Measurements from ENCODE around the gene PRKD1.
A peak's percentile ranks its signal among the peaks of the same experiment; 100 is the strongest.
"Not testable (repeated sequence)": the region's sequence is repeated elsewhere in the genome, so short reads cannot be mapped to it uniquely, and the experiment has no call there.

Gene PRKD1

GRCh38 chr14:29898470-29898869 lies 29.2 kb downstream of the PRKD1 start:
- no peak for DNase-seq

GRCh38 chr14:29897181-29897580 lies 30.5 kb downstream of the PRKD1 start:
- no peak for DNase-seq

DNA sequence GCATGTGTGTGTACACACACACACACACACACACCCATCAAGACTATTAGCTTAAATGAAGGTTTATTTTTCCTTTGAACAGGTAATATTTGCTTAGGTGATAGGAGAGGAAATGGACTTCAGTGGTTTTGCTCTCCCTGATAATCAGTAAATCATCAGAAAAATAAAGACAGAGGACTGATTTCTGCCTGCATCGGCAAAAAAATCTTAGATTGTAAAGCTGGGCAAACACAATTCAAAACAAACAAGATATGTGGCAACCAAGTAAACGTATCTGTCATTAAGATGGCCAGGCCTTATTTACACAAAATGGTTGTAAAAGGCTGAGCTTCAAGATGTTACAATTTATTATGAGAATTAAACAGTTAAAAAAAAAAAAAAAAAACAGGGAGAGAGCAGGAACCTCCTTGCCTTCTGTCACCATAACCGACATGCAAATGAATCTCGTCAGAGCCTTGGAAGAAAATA lies 31.3 kb downstream of the PRKD1 start:
- peak; percentile 66 for DNase-seq

DNA sequence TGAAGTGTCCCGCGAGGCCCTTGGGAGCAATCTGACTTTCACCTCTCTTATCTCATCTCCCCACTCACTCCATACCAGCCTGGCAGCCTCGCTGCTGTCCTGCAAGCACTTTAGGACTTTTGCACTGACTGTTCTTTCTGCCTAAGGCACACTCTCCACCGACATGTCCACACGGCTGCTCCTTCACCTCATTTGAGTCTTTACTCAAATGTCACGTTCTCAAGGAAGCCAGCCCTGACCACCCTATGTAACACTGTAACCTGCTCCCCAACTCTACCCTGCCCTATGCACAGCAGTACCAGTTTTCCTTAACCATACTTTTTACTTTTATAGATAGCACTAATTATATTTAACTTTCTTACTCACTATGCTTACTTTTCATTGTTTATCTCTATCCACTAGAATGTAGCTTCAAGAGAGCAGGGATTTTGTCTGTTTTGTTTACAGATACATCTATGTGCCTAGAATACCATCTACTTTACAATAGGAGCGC lies 32.0 kb downstream of the PRKD1 start:
- DNase-seq, result no peak

GRCh38 chr14:29893989-29894388 lies 33.7 kb downstream of the PRKD1 start:
- no peak for DNase-seq

DNA sequence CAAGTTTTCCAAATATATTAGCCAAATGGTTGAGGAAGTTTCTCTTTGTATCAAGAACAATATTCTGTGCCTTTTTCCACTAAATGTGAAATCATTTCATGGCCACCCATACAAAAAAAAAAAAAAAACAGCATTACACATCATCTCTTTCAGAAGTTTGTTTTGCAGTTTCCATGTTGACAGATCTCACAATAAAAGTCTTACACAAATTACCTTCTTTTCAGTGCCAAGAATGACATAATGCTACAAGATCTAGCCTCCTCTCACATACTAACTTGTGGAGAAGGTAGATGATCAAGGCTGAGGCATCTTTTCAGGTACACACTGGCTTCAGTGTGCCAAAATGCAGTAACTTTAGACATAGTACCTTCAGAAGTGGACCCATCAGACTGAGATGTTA lies 35.3 kb downstream of the PRKD1 start:
- DNase-seq, result no peak

GRCh38 chr14:29885988-29886387 lies 41.7 kb downstream of the PRKD1 start:
- DNase-seq, result no peak

- no peak for DNase-seq
Measured at GRCh38 chr14:29868000-29868399, 59.6 kb downstream of the PRKD1 start.

DNA sequence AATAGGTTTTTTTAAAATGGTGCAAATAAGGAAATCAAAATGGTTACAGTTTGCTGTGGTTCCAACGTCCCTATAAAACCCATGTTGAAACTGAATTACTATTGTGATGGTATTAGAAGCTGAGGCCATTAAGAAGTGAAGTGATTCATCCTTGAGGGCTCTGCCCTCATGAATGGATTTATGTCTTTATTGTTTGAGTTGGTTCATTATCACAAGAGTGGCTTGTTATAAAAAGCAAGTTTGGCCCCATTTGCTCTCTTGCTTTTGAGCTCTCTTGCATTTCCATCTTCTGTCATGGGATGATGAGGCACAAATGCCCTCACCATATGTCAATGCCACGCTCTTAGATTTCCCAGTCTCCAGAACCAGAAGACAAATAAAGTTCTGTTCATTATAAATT lies 62.3 kb downstream of the PRKD1 start:
- no peak for DNase-seq

DNA sequence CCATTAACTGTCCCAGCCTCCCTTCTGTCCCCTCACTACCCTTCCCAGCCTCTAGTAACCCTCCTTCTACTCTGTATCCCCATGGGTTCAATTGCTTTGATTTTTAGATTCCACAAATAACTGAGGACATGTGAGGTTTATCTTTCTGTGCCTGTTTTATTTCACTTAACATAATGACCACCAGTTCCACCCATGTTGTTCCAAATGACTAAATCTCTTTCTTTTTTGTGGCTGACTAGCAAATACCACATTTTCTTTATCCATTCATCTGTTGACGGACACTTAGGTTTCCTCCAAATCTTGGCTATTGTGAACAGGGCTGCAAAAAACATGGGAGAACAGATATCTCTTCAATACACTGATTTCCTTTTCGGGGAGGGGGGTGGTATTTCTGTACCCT lies 65.7 kb downstream of the PRKD1 start:
- DNase-seq, result no peak

GRCh38 chr14:29858299-29858698 lies 69.3 kb downstream of the PRKD1 start:
- no peak for DNase-seq

DNA sequence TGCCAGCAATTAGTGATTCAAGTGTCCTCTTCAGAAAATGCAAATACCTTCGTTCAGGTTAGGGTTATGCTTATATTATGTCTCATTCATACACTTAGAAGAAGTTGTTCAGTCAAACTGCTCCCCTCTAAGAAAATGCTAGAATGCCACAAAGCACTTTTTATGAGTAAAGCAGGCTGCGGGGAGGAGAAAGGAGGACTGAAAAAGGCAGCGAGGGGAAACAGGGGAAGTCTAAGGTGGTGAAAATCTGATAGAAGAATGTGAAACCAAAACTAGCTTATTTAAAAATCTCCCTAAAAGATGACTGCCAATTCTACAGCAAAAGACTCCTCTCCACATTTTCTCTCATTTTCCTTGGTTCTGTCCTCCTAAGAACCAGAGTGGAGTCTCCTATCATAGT lies 70.1 kb downstream of the PRKD1 start:
- DNase-seq, result no peak

- DNase-seq, result no peak
Measured at GRCh38 chr14:29856516-29856915, 71.1 kb downstream of the PRKD1 start.

DNA sequence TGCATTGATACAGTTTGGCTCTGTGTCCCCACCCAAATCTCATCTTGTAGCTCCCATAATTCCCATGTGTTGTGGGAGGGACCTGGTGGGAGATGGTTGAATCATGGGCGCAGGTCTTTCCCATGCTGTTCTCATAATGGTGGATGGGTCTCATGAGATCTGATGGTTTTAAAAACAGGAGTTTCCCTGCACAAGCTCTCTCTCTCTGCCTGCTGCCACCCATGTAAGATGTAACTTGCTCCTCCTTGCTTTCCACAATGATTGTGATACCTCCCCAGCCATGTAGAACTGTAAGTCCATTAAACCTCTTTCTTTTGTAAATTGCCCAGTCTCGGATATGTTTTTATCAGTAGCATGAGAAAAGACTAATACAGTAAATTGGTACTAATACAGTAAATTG lies 74.0 kb downstream of the PRKD1 start:
- DNase-seq, result not testable (repeated sequence)

- DNase-seq, result no peak
Measured at GRCh38 chr14:29853272-29853671, 74.4 kb downstream of the PRKD1 start.

GRCh38 chr14:29851397-29851796 lies 76.2 kb downstream of the PRKD1 start:
- DNase-seq, result no peak

GRCh38 chr14:29847056-29847380 lies 80.6 kb downstream of the PRKD1 start:
- DNase-seq, result no peak

GRCh38 chr14:29846339-29847055 lies 81.2 kb downstream of the PRKD1 start:
- no peak for DNase-seq

DNA sequence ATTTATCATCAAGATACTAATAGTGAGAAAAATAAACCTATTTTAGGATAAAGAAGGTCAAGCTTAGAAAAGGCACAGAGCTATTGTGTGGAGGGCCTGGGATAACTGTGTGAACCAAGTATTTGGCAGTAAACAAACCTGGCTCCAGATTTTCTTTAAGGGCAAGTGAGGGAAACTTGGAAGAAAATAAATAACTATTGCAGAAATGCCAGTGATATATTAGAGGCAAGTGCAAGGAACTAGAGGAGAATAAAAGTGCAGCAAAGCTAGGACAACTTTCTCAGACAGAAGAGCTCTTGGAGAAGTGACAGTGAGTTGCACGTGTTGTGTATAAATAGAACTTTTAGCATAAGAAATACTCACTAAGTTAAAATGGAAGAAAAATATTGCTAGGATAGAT lies 83.7 kb downstream of the PRKD1 start:
- no peak for DNase-seq

DNA sequence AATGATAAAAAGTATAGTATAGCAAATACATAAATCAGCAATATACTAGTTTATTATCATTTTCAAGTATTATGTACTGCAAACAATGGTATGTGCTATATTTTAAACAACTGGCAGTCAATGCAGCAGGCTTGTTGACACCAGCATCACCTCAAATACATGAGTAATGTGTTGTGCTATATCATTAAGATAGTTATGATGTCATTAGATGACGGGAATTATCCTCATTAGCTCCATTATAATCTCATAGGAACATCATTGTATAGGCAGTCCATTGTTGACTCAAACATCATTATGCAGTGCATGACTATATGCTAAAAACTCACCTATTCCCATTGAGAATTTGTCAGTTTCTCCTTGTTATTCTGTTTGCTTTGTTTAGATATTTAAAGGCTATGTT lies 85.4 kb downstream of the PRKD1 start:
- no peak for DNase-seq

DNA sequence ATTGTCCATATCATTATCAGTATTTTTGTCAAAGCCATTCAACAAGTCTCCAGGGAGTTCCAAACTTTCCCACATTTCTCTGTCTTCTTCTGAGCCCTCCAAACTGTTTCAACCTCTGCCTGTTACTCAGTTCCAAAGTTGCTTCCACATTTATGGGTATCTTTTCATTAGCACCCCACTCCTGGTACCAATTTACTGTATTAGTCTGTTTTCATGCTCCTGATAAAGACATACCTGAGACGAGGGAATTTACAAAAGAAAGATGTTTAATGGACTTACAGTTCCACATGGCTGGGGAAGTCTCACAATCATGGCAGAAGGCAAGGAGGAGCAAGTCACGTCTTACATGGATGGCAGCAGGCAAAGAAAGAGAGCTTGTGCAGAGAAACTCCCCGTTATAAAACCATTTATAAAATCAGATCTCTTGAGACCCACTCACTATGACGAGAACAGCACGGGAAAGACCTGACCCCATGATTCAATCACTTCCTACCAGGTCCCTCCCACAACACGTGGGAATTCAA lies 87.2 kb downstream of the PRKD1 start:
- not testable (repeated sequence) for DNase-seq

GRCh38 chr14:29839691-29840090 lies 88.0 kb downstream of the PRKD1 start:
- DNase-seq, result not testable (repeated sequence)

GRCh38 chr14:29838752-29839151 lies 88.9 kb downstream of the PRKD1 start:
- no peak for DNase-seq

GRCh38 chr14:29836395-29836794 lies 91.3 kb downstream of the PRKD1 start:
- DNase-seq, result no peak

- DNase-seq, result no peak
Measured at GRCh38 chr14:29832042-29832441, 95.6 kb downstream of the PRKD1 start.

Measured in SHP77 treated with DMSO at 0.1 percent for 48 hours (cell line).